ENCODE measurements around the gene LENG9.
"Not testable (repeated sequence)": the region's sequence is repeated elsewhere in the genome, so short reads cannot be mapped to it uniquely, and the experiment has no call there.

Gene LENG9

GRCh38 chr19:54459282-54460229 lies 4.0 kb downstream of the LENG9 start:
- no peak for DNase-seq (ENCODE audit: low spot score)

GRCh38 chr19:54458648-54459281 lies 4.8 kb downstream of the LENG9 start:
- DNase-seq (ENCODE audit: low spot score): no peak

DNA sequence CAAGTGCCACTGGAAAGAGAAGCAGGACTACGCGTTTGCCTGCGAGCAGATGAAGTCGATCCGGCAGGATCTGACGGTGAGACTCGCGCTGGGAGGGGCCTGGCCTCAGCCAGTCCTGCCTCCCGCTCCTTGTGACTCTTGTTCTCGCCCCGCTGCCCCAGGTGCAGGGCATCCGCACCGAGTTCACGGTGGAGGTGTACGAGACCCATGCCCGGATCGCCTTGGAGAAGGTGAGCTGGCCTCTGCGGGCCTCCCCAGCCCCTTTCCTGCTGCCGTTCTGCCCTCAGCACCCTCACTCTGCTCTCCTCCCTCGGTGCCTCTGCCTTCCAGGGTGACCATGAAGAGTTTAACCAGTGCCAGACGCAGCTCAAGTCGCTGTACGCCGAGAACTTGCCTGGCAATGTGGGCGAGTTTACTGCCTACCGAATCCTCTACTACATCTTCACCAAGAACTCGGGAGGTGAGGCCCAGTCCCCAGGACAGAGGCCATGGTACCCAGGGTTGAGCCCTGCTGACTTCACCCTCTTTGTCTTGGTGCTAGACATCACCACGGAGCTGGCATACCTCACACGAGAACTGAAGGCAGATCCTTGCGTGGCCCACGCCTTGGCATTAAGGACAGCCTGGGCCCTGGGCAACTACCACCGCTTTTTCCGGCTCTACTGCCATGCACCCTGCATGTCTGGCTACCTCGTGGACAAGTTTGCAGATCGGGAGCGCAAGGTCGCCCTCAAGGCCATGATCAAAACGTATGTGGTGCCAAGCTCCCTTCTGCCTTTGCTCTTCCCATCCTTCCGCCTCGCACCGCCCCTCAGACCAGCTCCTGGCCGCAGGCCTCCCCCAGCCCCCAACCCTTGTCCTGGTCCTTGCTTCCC lies 5.6 kb downstream of the LENG9 start:
- no peak for DNase-seq (ENCODE audit: low spot score)

GRCh38 chr19:54456423-54457373 lies 6.9 kb downstream of the LENG9 start:
- no peak for DNase-seq (ENCODE audit: low spot score)

DNA sequence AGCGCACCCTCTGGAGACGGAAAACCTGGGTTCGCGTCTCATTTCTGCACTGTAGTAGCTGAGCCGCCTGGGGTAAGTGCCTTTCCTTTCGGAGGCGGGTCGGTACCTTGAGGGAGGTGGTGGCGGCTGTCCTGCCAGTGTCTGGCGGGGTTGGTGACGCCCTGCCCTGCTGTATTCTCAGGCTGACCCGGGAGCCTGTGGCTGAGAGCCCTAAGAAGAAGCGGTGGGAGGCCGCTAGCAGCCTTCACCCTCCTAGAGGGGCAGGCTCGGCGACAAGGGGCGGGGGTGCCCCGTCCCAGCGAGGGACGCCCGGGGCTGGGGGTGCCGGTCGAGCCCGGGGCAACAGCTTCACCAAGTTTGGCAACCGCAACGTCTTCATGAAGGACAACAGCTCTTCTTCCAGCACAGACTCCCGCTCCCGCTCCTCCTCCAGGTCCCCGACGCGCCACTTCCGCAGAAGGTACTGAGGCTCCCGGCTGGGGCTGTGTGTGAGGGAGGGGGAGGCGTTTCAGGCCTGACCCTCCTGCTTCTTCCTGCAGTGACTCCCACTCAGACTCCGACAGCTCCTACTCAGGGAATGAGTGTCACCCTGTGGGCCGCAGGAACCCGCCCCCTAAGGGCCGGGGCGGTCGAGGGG lies 7.7 kb downstream of the LENG9 start:
- no peak for DNase-seq (ENCODE audit: low spot score)

GRCh38 chr19:54454781-54455675 lies 8.6 kb downstream of the LENG9 start:
- no peak for DNase-seq (ENCODE audit: low spot score)

- no peak for DNase-seq (ENCODE audit: low spot score)
Measured at GRCh38 chr19:54453921-54454780, 9.4 kb downstream of the LENG9 start.

DNA sequence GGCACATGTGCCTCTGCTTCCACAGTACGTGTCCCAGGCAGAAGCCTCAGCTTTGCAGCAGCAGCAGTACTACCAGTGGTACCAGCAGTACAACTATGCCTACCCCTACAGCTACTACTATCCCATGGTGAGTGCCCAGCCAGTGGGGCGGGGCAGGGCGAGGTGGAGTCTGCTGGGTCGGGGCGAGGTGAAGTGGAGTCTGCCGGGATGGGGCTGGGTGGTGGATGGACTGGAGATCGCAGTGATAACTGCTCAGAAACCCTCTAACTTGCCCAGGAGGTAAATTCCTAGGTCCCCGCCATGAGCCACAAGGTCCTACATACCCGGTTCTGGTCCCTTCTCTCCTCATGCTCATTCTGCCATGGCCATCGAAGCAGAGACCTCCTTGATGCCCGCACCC lies 11.0 kb downstream of the LENG9 start:
- no peak for DNase-seq (ENCODE audit: low spot score)

GRCh38 chr19:54451997-54452396 lies 11.6 kb downstream of the LENG9 start:
- no peak for DNase-seq (ENCODE audit: low spot score)

- DNase-seq (ENCODE audit: low spot score): peak; percentile 66
Measured at GRCh38 chr19:54451331-54451871, 12.2 kb downstream of the LENG9 start.

GRCh38 chr19:54449701-54450069 lies 13.9 kb downstream of the LENG9 start:
- DNase-seq (ENCODE audit: low spot score): no peak

- peak; percentile 99 for DNase-seq (ENCODE audit: low spot score)
Measured at GRCh38 chr19:54448774-54449700, 14.5 kb downstream of the LENG9 start, which contains the start of gene LENG8. Gene LENG8, plus strand, starts transcription at chr19:54449199. Its CDS starts 2,146 bp downstream, at chr19:54451345.

DNA sequence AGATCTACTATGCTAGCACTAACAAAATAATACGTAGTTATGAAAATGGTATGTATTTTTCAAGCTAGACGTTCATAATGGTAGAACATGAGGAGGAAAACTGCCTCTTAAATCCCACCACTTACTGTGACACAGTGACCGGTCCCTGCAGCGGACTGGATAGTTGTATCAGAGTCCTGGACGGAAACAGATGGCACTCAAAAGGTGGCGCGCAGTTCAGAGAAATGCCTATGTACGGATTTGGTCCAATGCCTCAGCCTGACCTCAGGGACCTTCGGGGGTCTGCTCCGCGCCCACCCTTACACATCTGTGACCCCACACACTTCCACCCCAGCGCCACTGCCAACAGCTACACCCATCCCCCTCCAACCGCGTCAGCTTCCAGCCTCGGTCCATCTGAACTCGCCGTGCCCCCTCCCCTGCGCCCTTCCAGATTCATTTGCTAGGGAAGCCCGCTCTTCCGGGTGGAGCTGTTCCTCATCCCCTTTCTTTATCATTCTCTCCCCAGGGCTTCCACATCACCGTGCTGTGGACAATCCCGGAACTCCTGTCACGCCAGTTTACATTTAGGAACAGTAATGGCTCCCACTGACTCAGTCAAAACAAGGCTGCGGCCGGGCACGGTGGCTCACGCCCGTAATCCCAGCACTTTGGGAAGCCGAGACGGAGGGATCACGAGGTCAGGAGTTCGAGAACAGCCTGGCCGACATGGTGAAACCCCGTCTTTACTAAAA lies 15.4 kb downstream of the LENG9 start:
- DNase-seq (ENCODE audit: low spot score): peak; percentile 73

DNA sequence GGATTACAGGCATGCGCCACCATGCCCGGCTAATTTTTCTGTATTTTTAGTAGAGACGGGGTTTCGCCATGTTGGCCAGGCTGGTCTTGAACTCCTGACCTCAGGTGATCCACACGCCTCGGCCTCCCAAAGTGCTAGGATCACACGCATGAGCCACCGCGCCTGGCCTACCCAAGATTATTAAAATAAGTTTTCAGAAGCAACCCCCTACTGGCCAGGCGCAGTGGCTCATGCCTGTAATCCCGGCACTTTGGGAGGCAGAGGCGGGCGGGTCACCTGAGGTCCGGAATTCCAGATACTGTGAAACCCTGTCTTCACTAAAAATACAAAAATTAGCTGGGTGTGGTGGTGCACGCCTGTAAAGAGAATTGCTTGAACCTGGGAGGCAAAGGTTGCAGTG lies 17.2 kb downstream of the LENG9 start:
- DNase-seq (ENCODE audit: low spot score): not testable (repeated sequence)

- no peak for DNase-seq (ENCODE audit: low spot score)
Measured at GRCh38 chr19:54444737-54445136, 18.8 kb downstream of the LENG9 start.

DNA sequence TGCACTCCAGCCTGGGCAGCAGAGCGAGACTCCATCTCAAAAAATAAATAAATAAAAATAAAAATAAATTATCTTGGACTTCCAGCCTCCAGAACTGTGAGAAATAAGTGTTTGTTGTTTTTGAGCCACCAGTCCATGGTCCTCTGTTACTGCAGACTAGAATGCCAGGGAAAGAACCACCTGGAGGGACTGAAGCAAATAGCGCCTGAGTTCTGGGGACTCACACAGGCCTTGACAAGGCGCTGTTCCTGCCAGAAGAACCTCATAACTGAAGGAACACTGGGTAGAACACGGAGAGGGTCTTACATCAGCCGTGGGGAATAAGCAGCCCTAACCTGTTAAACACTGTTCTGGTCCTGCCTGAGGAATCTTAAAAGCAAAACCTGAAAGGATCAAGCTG lies 22.9 kb downstream of the LENG9 start:
- DNase-seq (ENCODE audit: low spot score): no peak

Measured in kidney tubule cell (primary cell).